DMS 273 (cell line): ENCODE data around the gene GNG7.

Experiments used
- DNase-seq: peaks from one replicate; lab custom pipeline; 2025; ENCODE audit not compliant: unreplicated experiment; lab: John Stamatoyannopoulos, UW

The GNG7 gene

GRCh38 chr19:2702170-2703076, at the start of gene GNG7:
TSS of gene GNG7 (minus strand) at chr19:2702694. CDS start at chr19:2520688, 182,006 bp downstream.
- peak; percentile 96 for DNase-seq

- no peak for DNase-seq
Observed at GRCh38 chr19:2751438-2751830, 48.9 kb upstream of the GNG7 start.

- DNase-seq, result no peak
Observed at GRCh38 chr19:2750808-2751437, 48.4 kb upstream of the GNG7 start.

GRCh38 chr19:2747349-2747748, 44.9 kb upstream of the GNG7 start:
- DNase-seq, result no peak

GRCh38 chr19:2744113-2744512, 41.6 kb upstream of the GNG7 start:
- no peak for DNase-seq

- DNase-seq, result no peak
Observed at GRCh38 chr19:2743099-2743498, 40.6 kb upstream of the GNG7 start.

GRCh38 chr19:2740314-2740656, 37.8 kb upstream of the GNG7 start:
- DNase-seq, result no peak

- DNase-seq, result peak; percentile 99
Observed at GRCh38 chr19:2739602-2740313, 37.3 kb upstream of the GNG7 start, which contains the start of gene SLC39A3. TSS of gene SLC39A3 (minus strand) at chr19:2740017. CDS start at chr19:2737257, 2,760 bp downstream.

GRCh38 chr19:2736550-2737190, 34.2 kb upstream of the GNG7 start:
- no peak for DNase-seq

- no peak for DNase-seq
Observed at GRCh38 chr19:2735374-2735773, 32.9 kb upstream of the GNG7 start.

GRCh38 chr19:2734589-2735288, 32.2 kb upstream of the GNG7 start:
- no peak for DNase-seq

- peak; percentile 69 for DNase-seq
Observed at GRCh38 chr19:2733930-2734588, 31.6 kb upstream of the GNG7 start.

- DNase-seq, result no peak
Observed at GRCh38 chr19:2732883-2733282, 30.4 kb upstream of the GNG7 start.

GRCh38 chr19:2732157-2732725, 29.7 kb upstream of the GNG7 start:
- no peak for DNase-seq

GRCh38 chr19:2731181-2731995, 28.9 kb upstream of the GNG7 start:
- no peak for DNase-seq

- DNase-seq, result no peak
Observed at GRCh38 chr19:2729943-2730818, 27.7 kb upstream of the GNG7 start.

- no peak for DNase-seq
Observed at GRCh38 chr19:2728783-2729387, 26.4 kb upstream of the GNG7 start.

GRCh38 chr19:2727640-2727944, 25.1 kb upstream of the GNG7 start:
- DNase-seq, result no peak
